ENCODE data around the gene CASP4. TPM values are rescaled to one million over a fixed set of nuclear protein-coding genes. Genes with fewer than 3 reads are reported as not detected.

CASP4 gene
- total and polyA plus RNA-seq, 2 experiments from 2014 or later: 0.35 TPM; not detected in 1

DNA sequence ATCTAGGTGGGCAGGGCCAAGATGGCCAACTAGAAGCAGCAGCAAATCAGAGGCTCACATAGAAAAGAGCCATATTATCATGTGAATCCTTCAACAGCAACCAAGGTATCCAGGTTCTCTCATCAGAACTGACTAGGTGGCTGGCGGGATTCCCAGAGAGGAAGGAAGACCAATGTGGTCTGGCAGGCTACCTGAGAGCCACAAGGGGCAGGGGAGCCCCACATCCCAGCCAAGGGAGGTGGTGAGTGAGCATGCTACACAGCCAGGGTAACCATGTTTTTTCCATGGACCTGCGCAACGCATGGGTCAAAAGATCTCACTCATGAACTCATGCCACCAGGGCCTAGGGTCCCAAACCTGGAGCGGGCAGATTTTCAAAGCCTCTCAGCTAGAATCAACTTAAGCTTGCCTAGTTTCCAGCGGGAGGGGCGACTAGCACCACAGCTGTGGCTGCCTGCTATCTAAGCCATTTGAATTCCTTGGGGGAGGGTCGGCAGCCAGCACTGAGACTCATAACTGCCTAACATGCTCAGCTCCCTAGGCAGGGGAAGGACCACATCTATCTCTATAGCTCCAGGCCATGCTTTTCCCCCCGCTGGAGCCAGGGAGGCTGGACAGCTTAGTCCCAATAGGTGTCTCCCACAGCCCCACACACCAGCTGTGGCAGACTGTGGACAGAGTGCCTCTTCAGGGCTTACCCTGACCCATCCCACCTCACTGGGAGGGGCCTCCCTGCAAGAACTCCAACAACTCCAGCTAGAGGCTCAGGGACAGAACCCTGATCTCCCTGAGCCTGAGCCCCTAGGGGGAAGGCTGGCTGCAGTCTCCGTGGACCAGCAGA, 41.4 kb downstream of the CASP4 start:
- H3K9me3 Mint-ChIP-seq: peaks cover 47% of the 10 kb centered on the region
- Histone ChIP-seq H3K4me2 (no peak overlapping the region), H3K4me1 (ENCODE audit: insufficient read depth) (no peaks in the 10 kb centered on the region), H3K36me3 (ENCODE audit: insufficient read depth) (no peaks in the 10 kb centered on the region), H4K20me1 (replicated peaks; ENCODE audit: insufficient read depth) (no peaks in the 10 kb centered on the region), H3K27me3 (ENCODE audit: insufficient read depth) (no peaks in the 10 kb centered on the region), H3K9me2 (ENCODE audit: insufficient read depth) (peaks cover 10% of the 10 kb centered on the region; the same call in 1 of the 2 replicates), H3F3A (replicated peaks; ENCODE audit: low read depth) (no peaks in the 10 kb centered on the region), H3K79me2 (replicated peaks; ENCODE audit: insufficient read depth) (no peaks in the 10 kb centered on the region), H2AFZ (peak overlapping the region; percentile 59), H3K27ac (ENCODE audit: low read depth) (no peak overlapping the region), H3K4me3 (no peak overlapping the region)
- peaks cover 3% of the 10 kb centered on the region; the same call in 1 of the 3 replicates for H3K4me1 Mint-ChIP-seq
- DNase-seq (ENCODE audit: low spot score): peak; percentile 21
- no peak overlapping the region for H3K27ac Mint-ChIP-seq
- H3K36me3 Mint-ChIP-seq (ENCODE audit: low read depth): peaks cover 50% of the 10 kb centered on the region
- no peak for ATAC-seq
- TF ChIP-seq JUNB (IDR thresholded peaks at IDR 0.05; ENCODE audit: unreplicated experiment) (no peak), ZNF114 (CRISPR knock-in tag; IDR thresholded peaks at IDR 0.05) (no peak)
- peaks cover 8% of the 10 kb centered on the region for H3K27me3 Mint-ChIP-seq (ENCODE audit: insufficient read depth, low read depth, poor library complexity)
- no peak overlapping the region for H3K4me3 Mint-ChIP-seq

- Histone ChIP-seq H3K4me1 (ENCODE audit: insufficient read depth) (no peaks in the 10 kb centered on the region), H3K27me3 (ENCODE audit: insufficient read depth) (no peaks in the 10 kb centered on the region), H3K9me2 (ENCODE audit: insufficient read depth) (peaks cover 10% of the 10 kb centered on the region; the same call in 1 of the 2 replicates), H4K20me1 (replicated peaks; ENCODE audit: insufficient read depth) (no peaks in the 10 kb centered on the region), H3K27ac (ENCODE audit: low read depth) (no peak overlapping the region), H3F3A (replicated peaks; ENCODE audit: low read depth) (no peaks in the 10 kb centered on the region), H3K4me2 (no peak overlapping the region), H3K36me3 (ENCODE audit: insufficient read depth) (no peaks in the 10 kb centered on the region), H3K79me2 (replicated peaks; ENCODE audit: insufficient read depth) (no peaks in the 10 kb centered on the region), H3K4me3 (no peak overlapping the region), H2AFZ (no peak overlapping the region)
- DNase-seq (ENCODE audit: low spot score): no peak
- Mint-ChIP-seq H3K36me3 (ENCODE audit: low read depth) (peaks cover 48% of the 10 kb centered on the region), H3K27ac (no peak overlapping the region), H3K4me1 (peaks cover 3% of the 10 kb centered on the region; the same call in 1 of the 3 replicates), H3K4me3 (no peak overlapping the region), H3K27me3 (ENCODE audit: insufficient read depth, low read depth, poor library complexity) (peaks cover 8% of the 10 kb centered on the region), H3K9me3 (peaks cover 43% of the 10 kb centered on the region)
- ATAC-seq: no peak
- TF ChIP-seq JUNB (IDR thresholded peaks at IDR 0.05; ENCODE audit: unreplicated experiment) (no peak), CREB1 (CRISPR knock-in tag; IDR thresholded peaks at IDR 0.05; ENCODE audit: low read depth) (no peak), NANOG (IDR thresholded peaks at IDR 0.05; ENCODE audit: borderline replicate concordance) (no peak), STAT1 (IDR thresholded peaks at IDR 0.05; ENCODE audit: unreplicated experiment) (no peak)
- TF ChIP-seq, protein P1, sequence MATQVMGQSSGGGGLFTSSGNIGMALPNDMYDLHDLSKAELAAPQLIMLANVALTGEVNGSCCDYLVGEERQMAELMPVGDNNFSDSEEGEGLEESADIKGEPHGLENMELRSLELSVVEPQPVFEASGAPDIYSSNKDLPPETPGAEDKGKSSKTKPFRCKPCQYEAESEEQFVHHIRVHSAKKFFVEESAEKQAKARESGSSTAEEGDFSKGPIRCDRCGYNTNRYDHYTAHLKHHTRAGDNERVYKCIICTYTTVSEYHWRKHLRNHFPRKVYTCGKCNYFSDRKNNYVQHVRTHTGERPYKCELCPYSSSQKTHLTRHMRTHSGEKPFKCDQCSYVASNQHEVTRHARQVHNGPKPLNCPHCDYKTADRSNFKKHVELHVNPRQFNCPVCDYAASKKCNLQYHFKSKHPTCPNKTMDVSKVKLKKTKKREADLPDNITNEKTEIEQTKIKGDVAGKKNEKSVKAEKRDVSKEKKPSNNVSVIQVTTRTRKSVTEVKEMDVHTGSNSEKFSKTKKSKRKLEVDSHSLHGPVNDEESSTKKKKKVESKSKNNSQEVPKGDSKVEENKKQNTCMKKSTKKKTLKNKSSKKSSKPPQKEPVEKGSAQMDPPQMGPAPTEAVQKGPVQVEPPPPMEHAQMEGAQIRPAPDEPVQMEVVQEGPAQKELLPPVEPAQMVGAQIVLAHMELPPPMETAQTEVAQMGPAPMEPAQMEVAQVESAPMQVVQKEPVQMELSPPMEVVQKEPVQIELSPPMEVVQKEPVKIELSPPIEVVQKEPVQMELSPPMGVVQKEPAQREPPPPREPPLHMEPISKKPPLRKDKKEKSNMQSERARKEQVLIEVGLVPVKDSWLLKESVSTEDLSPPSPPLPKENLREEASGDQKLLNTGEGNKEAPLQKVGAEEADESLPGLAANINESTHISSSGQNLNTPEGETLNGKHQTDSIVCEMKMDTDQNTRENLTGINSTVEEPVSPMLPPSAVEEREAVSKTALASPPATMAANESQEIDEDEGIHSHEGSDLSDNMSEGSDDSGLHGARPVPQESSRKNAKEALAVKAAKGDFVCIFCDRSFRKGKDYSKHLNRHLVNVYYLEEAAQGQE (IDR thresholded peaks at IDR 0.05; ENCODE audit: unreplicated experiment): no peak
Observed at GRCh38 chr11:104925850-104926249, 42.5 kb downstream of the CASP4 start.

Measured in GM23338 (cell line).